GM18867 (cell line): ENCODE measurements around the gene PABPN1L.
"Not testable (repeated sequence)": the region's sequence is repeated elsewhere in the genome, so short reads cannot be mapped to it uniquely, and the experiment has no call there.

Experiments
- ATAC-seq: cut with Tn5 transposase; IDR thresholded peaks from one replicate; pipeline ENCODE4 v1.9.1; 2021; ENCODE audit warnings: mild to moderate bottlenecking, moderate library complexity; ENCODE audit not compliant: unreplicated experiment

Gene PABPN1L

DNA sequence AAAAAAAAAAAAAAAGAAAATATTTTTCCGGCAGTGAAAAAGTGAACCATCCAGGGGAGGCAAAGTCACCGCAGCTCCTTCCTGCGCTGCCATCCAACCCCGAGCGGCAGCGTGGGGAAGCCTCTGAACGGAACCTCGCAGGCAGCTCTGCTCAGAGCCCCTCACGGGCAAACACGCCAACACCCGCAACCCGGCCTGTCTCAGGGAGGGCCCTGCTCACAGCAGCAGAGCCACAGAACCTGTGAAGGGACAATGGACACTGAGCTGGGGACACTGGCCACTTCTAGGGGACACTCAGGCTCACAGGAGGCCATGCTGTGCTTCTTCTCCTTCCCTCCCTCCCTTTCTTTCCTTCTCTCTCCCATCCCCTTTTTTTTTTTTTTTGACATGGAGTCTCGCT, 33.4 kb downstream of the PABPN1L start:
- no peak for ATAC-seq

DNA sequence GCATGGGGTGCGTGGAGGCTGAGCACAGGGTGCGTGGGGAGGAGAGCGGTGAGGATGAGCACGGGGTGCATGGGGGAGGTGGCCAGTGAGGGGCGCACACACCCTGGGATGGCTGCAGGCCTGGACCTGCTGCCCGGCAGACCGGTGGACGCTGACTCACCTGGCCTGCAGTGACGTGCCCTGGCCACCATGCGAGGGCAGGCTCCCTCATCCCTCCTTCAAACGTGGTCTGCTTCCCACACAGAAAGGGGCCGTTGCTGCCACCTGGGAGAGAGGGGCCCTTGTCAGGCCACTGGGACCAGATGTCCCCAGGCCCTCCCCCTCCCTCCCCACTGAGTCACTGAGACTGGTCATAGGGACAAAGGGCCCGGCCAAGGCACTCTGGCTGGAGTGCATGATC, 34.6 kb downstream of the PABPN1L start:
- ATAC-seq: no peak

DNA sequence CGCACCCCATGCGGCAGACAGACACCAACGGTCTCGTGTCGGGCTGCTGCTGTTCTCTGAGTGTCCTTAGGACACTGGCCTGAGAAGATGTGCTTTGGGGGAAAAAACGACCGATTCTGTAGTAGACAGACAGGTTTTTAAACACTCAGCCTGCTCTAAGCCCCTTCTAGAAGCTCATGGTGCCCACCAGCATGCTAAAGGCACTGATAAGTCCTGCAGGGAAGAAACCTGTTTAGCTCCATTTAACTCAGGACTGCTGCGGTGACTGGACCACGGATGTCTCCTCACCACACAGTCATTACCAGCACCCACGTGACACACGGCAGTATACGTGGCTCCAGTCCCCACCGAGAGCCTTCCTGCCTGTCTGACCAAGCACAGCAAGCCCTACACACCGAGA, 35.7 kb downstream of the PABPN1L start:
- ATAC-seq: no peak

DNA sequence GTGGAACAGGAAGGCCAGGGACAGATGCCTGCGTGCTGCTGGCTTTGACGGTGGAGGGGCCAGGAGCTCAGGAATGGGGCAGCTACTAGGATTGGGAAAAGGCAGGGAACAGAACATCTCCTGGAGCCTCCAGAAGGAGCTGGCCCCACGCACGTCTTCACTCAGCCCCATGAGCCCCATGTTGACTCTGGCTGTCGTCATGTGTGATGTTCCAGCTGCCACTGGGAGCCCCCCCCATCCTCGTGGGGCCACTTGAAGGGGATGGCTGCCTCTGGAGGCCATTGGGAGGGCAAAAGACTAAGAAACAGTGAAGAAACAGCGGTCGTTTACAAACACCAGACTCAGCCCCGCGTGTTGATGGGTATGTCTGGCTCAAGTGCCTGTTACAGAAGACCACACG, 36.2 kb downstream of the PABPN1L start:
- no peak for ATAC-seq

DNA sequence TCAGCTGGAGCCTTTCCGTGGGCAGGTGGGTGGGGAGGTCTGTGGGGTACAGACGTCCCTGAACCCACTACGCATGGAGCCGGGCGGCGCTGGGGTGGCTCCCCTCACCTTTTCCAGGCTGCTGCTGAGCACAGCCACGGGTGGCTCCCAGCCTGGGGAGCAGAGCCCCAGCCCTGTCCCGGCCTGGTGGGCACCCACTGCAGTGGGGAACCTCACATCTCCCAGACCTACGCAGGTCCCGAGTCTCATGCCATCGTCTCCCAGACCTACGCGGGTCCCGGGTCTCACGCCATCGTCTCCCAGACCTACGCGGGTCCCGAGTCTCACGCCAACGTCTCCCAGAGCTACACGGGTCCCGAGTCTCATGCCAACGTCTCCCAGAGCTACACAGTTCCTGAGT, 37.7 kb downstream of the PABPN1L start:
- no peak for ATAC-seq

DNA sequence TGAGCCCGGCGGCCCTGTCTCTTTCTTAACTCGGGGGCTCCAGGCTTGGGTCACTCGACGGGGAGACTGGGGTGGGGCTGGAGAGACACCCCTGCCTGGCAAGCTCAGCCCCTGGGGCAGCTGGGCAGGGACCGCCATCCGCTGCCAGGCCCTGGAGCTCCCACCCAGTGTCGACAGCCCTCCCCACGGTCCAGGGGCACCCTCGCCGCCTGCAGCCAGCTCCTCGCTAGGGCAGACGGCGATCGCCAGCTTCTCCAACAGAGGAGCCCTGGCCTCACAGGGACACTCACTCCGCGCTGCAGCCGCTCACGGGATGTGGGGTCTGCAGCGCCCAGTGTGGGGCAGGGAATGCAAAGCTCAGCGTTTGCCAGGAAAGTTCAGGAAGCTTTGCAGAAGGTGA, 38.7 kb downstream of the PABPN1L start:
- no peak for ATAC-seq

DNA sequence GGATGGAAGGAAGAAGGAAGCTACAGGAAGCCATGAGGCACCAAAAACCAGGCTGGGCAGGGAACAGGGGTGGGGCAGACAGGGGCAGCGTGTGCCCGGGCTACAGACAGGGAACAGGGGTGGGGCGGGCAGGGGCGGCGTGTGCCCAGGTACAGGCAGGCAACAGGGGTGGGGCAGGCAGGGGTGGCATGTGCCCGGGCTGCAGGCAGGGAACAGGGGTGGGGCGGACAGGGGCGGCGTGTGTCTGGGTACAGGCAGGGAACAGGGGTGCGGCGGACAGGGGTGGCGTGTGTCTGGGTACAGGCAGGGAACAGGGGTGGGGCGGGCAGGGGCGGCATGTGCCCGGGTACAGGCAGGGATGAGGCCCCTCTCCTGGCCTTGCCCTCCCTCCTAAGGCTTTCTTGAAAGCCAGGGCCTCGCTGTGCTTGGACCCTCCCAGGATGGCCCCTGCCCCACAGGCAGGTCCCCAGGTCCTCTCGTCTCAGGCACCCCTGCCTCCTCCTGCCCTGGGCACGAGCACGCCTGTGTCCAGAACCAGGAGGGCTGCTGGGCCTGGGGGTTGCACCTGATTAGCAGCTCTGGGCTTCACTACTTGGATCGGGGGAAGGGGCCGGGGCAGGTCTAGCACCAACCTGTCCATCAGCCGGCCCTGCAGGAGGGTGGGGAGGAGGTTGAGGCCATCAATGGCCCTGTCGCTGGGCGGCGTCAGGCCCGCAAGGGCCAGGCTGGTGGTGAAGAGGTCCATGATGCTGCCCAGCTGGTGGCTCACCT, 40.2 kb downstream of the PABPN1L start:
- no peak for ATAC-seq

DNA sequence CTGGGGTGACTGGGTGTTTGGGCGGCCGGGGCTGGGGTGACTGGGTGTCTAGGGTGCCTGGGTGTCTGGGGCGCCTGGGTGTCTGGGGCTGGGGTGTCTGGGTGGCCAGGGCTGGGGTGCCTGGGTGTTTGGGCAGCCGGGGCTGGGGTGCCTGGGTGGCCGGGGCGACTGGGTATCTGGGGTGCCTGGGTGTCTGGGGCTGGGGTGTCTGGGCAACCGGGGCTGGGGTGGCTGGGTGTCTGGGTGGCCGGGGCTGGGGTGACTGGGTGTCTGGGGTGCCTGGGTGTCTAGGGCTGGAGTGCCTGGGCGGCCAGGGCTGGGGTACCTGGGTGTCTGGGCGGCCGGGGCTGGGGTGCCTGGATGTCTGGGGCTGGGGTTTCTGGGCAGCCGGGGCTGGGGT, 41.3 kb downstream of the PABPN1L start:
- no peak for ATAC-seq

DNA sequence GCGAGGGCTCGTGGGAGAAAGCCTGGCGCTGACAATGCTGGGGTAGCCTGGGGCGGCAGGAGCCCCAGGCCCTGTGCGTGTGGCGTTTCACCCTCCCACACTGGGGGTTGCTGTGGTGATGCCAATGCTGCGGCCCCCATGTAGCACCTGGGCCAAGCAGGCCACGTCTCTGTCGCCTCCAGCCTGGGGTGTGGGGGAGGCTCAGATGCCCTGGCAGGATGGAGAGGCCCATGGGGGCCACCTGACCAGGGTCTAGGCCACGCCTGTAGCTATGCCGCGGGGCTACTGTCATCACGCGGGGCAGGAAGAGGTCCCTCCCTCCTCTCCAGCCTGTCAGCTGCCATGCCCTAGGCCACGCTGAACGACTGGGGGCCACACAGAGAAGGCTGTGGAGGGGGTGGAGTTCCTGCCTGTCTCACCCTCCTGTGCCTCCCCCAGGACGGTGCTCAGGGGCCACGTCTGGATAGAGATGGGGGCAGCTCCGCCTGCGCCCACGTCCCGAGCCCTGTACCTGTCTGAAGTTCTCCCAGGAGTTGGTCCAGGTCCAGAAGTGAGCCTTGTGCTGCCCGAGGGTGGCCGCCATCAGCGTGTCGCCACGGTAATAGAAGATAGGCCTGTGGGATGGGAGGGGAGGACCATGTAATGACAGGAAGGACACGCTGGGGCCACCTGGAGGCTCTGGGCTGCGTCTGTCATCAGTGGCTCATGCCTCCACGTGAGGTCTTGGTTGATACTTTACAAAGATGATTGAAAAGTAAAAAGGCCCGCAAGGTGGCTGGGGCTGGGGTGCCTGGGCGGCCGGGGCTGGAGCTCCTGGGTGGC, 42.0 kb downstream of the PABPN1L start:
- ATAC-seq: no peak

DNA sequence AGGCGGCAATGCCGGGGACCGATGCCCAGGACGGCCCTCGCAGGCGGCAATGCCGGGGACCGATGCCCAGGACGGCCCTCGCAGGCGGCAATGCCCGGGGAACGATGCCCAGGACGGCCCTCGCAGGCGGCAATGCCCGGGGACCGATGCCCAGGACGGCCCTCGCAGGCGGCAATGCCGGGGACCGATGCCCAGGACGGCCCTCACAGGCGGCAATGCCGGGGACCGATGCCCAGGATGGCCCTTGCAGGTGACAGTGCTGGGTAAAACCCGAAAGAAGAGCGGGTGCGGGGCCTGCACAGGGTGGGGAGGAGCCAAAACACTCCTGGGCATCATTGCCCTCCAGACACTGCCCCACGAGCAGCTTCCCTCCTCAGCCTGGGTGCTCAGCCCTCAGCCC, 42.8 kb downstream of the PABPN1L start:
- not testable (repeated sequence) for ATAC-seq

DNA sequence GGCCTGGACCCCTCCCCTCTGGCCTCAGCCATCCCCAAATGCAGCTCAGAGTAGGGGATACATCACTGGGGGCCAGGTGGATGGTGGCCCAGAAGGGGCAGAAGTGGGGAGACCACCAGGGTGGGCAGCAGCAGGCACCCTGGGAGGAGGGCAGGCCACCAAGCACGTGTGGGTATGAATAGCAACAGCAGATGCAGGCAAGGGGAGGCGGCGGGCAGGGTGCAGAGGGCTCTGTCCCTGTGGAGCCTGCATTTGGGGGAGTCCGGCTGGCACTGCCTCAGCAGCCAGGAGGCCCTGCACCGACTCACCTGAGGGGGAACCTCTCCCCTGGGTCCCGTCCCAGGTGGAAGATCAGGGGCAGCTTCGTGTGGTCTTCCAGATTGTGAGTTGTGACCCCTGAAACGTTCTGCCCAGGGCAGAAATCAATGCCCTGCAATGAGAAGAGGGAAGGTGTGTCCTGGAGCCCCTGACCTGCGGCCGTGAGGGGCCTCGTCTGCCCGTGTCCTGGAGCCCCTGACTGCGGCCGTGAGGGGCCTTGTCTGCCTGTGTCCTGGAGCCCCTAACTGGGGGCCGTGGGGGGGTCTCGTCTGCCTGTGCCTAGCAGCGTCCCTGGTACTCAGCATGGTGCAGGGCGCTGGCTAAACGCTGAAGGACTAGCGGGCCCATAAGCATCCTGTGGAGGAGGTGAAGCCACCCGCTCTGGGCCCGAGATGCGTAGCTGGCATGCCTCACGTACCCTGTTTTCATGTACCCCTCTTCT, 44.0 kb downstream of the PABPN1L start:
- ATAC-seq: no peak

DNA sequence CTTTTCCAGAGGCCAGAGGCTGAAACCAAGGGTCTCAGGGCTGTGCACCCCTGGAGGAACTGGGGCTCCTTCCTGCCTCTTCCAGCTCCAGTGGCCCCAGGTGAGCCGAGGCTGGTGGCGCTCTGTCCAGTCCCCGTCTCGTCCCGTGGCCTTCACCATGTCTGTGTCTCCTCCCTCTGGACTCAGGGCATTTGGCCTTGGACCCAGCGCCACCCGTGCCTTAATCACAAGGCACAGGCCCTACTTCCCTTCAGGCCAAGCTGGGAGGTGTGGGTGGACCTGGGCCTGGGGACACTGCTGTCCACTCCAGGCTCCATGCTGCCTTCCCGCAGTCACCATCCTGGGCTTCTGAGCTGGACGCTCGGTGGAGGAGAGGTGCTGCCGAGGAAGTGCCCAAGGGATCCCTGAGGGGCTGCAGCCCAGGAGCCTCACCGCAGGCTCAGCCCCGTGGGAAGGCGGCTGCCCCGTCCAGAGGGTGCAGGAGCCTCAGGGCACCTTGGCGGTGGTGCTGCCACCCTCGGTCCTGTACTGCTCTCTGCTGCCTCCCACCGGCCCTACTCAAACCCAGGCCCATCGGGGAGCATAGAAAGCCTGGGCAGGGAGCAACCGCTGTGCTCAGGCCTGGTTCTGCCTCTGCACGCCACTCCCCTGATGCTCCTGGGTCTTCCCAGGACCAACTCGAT, 45.2 kb downstream of the PABPN1L start:
- no peak for ATAC-seq

DNA sequence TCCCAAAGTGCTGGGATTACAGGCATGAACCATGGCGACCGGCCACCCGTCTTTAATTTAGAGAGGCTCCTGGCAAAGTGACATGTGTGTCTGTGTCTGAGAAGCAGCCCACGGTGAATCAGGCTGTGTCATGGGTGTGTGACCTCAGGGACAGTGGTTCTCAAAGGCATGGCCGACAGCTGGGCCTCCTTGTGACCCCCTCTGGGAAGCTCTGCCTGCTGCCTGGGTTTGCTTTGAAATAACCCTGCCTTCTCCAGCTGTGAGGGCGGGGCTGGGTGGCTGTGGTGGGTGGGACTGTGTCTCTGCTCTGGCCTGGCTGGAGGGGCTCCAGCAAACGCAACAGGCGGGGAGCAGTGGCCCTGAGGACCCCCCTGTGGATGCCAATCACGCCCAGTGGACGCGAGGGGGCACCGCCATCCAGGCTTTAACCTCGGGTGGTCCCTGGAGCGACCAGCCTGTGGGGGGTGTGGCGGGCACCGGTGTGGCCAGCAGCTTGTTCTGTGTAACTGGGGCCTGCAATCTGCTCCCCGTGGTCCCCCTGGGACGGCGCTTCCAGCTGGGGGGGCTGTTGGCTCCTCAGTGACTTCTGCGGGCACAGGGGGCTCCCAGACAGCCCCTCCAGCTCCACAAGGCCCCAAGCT, 46.0 kb downstream of the PABPN1L start:
- ATAC-seq: no peak

DNA sequence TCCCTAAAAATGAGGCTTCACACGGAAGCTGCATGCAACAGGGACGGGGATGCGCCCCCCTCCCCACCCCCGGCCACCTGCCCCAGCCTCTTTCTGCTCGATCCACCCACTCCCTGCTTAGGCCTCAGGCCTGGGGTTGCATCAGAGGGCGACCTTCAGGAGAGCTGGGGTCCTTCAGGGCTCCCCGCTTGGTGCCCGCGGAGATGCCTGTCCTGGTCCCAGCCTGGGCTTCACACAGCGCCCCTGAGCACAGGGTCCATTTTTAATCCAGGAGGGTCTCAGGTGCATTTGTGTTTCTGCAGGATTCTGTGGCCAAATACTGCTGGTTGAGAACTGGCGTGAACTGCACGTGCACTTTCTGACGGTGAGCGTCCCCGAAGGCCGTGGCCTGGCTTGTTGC, 47.3 kb downstream of the PABPN1L start:
- no peak for ATAC-seq

DNA sequence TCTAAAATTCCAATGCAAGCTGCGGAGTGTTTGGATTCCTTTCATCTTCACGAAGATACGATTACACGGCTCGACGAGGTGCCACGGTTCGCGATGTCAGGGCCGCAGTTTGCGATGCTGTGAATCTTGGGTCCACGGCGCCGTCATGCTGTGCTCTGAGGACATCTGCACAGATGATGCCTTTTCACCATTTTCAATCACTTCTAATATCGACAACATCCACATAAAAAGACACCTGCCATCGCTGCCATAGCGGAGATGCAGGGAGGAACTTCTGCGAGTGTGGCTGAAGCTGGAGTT, 47.9 kb downstream of the PABPN1L start:
- ATAC-seq: no peak

DNA sequence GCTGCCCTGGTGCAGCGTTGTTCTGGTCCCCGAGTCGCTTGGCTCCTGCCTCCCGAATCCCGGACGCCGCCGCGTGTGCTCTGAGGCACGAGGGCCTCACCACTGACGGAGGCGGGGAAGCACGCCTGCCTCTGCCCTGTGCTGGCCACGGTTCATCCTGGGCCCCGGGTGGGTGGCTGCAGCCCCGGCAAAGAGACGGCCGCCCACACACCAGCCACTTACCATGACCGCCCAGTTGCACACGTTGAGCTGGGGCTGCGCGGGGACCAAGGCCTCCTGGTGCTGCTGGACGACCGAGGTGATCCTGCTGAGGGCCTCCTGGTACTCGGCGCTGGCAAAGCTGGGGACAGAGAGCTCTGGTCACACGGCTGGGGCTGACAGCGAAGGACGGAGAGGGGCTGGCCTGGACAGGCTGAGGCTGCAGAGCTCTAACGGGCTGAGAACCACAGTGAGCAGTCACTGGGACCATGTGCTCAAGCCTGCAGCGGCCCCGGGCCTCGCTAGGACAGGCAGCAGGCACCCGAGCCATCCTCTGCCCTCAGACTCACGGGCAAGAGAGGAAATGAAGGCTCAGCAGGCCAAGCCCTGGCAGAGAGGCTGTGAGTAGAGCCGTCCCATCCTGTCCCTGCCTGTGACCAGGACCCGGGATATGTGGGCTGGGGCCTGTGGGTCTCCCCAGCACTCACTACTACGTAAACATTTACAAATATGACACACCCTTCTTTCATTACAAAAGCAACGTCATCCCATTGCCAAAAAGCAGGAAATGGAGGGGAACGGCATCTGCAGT, 48.5 kb downstream of the PABPN1L start:
- no peak for ATAC-seq

DNA sequence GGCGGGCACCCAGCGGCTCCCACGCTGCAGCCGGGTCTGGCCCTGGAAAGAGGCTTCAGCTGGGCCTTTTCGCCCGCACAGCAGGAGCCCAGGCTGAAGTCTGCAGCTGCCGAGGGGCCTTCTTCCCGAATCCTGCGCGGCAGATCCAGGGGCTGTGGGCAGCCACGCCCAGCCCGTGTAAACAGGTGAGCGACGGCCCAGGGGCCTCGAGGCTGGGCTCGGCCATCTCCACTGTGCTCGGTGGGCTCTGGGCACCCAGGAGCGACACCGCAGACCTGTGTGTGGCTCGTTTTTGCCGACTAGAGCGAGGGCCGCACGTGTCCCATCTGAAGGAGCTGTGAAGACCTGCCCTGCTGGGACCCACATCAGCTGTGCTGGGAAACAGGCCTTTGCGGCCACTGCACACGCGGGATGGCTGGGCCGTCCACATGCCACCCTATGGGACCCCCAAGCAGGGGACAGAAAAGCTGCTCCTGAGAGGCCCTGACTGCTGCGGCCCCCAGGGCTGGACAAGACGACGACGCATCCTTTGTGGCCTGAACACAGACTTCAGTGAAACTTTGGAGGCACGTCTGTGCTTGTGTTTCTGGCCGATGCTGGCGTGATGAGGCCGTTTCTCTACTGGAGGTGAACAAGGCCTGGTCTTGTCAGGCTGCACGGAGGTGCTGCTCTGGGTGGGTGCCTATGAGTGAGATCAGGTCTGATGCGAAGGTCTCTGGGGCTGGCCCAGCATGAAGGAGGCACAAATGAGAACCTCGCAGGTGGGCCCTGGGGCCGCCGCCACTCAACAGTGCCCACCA, 49.5 kb downstream of the PABPN1L start:
- no peak for ATAC-seq

DNA sequence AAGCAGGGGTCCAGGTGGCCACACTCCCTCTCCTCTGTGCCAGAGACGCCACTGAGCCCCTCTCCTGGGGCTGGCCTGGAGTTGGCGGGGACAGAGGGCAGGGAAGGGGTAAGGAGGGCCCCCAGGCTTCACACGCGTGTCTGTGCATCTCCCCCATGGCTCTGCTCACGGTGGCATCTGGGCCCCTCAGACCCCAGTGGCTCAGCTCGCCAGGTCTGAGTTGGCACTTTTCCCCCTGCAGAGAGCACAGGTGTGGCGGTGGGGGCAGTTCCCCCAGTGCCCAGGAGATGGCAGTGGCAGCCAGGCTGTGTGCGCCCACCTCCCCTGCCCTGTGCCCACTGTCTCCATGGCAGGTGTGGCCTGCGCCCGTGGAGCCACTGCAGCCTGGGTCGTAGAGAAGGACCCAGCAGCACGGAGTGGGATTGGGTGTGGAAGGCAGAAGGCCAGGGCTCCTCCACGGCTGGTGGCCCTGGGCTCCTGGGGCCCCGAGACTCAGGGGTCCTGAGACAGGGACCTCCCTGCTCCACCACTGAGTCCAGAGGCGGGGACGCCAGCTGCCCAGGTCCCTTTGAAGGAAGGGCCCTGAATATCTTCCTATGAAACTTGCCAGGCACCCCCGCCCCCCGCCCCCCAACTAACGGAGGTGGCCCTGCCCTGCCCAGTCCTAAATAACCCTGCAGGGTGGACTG, 50.4 kb downstream of the PABPN1L start:
- ATAC-seq: no peak

DNA sequence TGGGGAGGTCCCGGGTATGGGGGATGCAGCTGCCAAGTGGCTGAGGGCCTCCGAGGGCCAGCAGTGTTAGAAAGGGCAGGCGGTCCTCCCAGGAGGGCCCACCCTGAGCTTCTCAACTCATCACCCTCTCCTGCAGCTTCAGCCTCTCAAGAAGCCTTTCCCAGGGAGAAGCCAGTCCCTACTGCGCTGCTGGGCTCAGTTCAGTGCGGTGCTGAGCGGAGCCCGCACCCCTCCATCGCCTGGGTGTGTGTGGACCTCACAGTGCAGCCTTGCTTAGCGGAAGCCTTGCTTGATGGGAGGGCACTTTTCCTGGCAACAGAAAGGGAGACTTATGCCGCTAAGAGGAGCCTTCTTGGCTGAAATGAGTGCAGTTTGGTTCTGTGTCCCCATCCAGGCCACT, 51.2 kb downstream of the PABPN1L start:
- no peak for ATAC-seq
